SK-N-SH (cell line): ENCODE measurements around the gene TYROBP. TPM values are rescaled to one million over a fixed set of nuclear protein-coding genes. Genes with fewer than 3 reads are reported as not detected.

Experiments
- CTCF ChIA-PET: fragments of 300-600, 350-600 bp; formaldehyde crosslinking; extraction: SDS; loops from one replicate; lab custom pipeline; 2021; lab: Yijun Ruan, JAX
- POLR2A ChIA-PET: fragments of 350-600 bp; sonication (Branson Sonifier 250); formaldehyde crosslinking; extraction: SDS; loops from one replicate; lab custom pipeline; 2020; ENCODE audit warnings: antibody characterized with exemption, inconsistent platforms; lab: Yijun Ruan, JAX
- DNase-seq: peaks from one replicate; pipeline ENCODE4 v3.0.0; 2012
- H2AFZ ChIP-seq: fragments of 200-600 bp; sonication (generic); 2 replicates; pipeline ENCODE4 v1.8.1; 2016; ENCODE audit warnings: antibody characterized with exemption, mild to moderate bottlenecking, low read depth
- H3F3A ChIP-seq: fragments of 200-600 bp; sonication (generic); replicated peaks from 2 replicates; pipeline ENCODE3; 2016; ENCODE audit warnings: antibody characterized with exemption, mild to moderate bottlenecking; ENCODE audit not compliant: insufficient read depth
- H3K27ac ChIP-seq, 2 experiments: fragments of 200-500 bp in 1 of 2; fragments of 200-600 bp in 1 of 2; sonication (Bioruptor generic) in 1 of 2; sonication (generic), shearing (Covaris generic) in 1 of 2; 2 replicates each; pipeline versions ENCODE4 v1.5.1 to v1.6.1; 2014 to 2016; ENCODE audit warnings: low read depth in 2 of 2, inconsistent platforms in 1 of 2, low read length in 1 of 2, mild to moderate bottlenecking in 1 of 2, mixed read lengths in 1 of 2
- H3K27me3 ChIP-seq: fragments of 200-600 bp; sonication (generic), shearing (Covaris generic); 2 replicates; pipeline ENCODE4 v1.6.1; 2016; ENCODE audit warnings: mixed run types; ENCODE audit not compliant: insufficient read depth
- H3K36me3 ChIP-seq, 2 experiments: fragments of 200-500 bp in 1 of 2; fragments of 200-600 bp in 1 of 2; sonication (Bioruptor generic) in 1 of 2; sonication (generic) in 1 of 2; replicated peaks in 1 of 2; 2 replicates each; pipeline versions ENCODE3 to v1.5.1; 2014 to 2016; ENCODE audit warnings: low read length in 1 of 2, mild to moderate bottlenecking in 1 of 2; ENCODE audit not compliant: insufficient read depth in 2 of 2, control insufficient read depth in 1 of 2
- H3K4me1 ChIP-seq, 2 experiments: fragments of 200-500 bp in 1 of 2; fragments of 200-600 bp in 1 of 2; sonication (Bioruptor generic) in 1 of 2; sonication (generic), shearing (Covaris generic) in 1 of 2; 2 replicates each; pipeline versions ENCODE4 v1.5.1 to v1.6.1; 2014 to 2016; ENCODE audit warnings: low read depth in 1 of 2, low read length in 1 of 2, mixed run types in 1 of 2; ENCODE audit not compliant: insufficient read depth in 2 of 2, control insufficient read depth in 1 of 2
- H3K4me2 ChIP-seq: fragments of 200-600 bp; sonication (generic), shearing (Covaris generic); 2 replicates; pipeline ENCODE4 v1.6.1; 2017; ENCODE audit warnings: mixed run types
- H3K4me3 ChIP-seq, 2 experiments: fragments of 200-500 bp in 1 of 2; fragments of 200-600 bp in 1 of 2; sonication (Bioruptor generic) in 1 of 2; sonication (generic), shearing (Covaris generic) in 1 of 2; 2 replicates each; pipeline versions ENCODE4 v1.5.1 to v1.8.1; 2014 to 2016; ENCODE audit warnings: low read depth in 2 of 2, inconsistent platforms in 1 of 2, low read length in 1 of 2, mild to moderate bottlenecking in 1 of 2, mixed read lengths in 1 of 2, moderate library complexity in 1 of 2
- H3K79me2 ChIP-seq: fragments of 200-600 bp; sonication (generic); 2 replicates; pipeline ENCODE4 v1.8.1; 2017; ENCODE audit warnings: mild to moderate bottlenecking; ENCODE audit not compliant: insufficient read depth
- H3K9ac ChIP-seq: fragments of 200-600 bp; sonication (generic); 2 replicates; pipeline ENCODE4 v1.6.1; 2017; ENCODE audit warnings: mixed run types
- H3K9me2 ChIP-seq: fragments of 200-600 bp; sonication (generic); 2 replicates; pipeline ENCODE4 v1.6.1; 2017; ENCODE audit warnings: mixed run types
- H3K9me3 ChIP-seq: fragments of 200-600 bp; sonication (generic); 2 replicates; pipeline ENCODE4 v1.6.1; 2017; ENCODE audit warnings: mixed run types, mild to moderate bottlenecking, moderate library complexity
- H4K20me1 ChIP-seq: fragments of 200-600 bp; sonication (generic); 2 replicates; pipeline ENCODE4 v1.6.1; 2017; ENCODE audit warnings: mild to moderate bottlenecking, mixed run types; ENCODE audit not compliant: insufficient read depth
- ELF1 ChIP-seq: IDR thresholded peaks from 2 replicates; pipeline ENCODE4 v1.4.0; 2012
- EP300 ChIP-seq, 2 experiments: IDR thresholded peaks; 2 replicates each; pipeline versions ENCODE4 v1.4.0 to v1.6.1; 2012; ENCODE audit warnings: borderline replicate concordance in 1 of 2, low read depth in 1 of 2, low read length in 1 of 2
- EZH2phosphoT487 ChIP-seq: fragments of 200-600 bp; sonication (generic); IDR thresholded peaks from 2 replicates; pipeline ENCODE4 v1.6.1; 2017; ENCODE audit warnings: low read depth, mixed run types, mild to moderate bottlenecking, antibody characterized with exemption, moderate library complexity, borderline replicate concordance
- FOXJ3 ChIP-seq: sonication (generic); formaldehyde crosslinking; IDR thresholded peaks from 2 replicates; pipeline ENCODE4 v1.5.1; 2020; ENCODE audit warnings: mild to moderate bottlenecking, missing genetic modification reagents
- GABPA ChIP-seq: IDR thresholded peaks from 2 replicates; pipeline ENCODE4 v1.4.0; 2012; ENCODE audit warnings: low read depth, mild to moderate bottlenecking
- IRF3 ChIP-seq: fragments of 150-350 bp; IDR thresholded peaks from 2 replicates; pipeline ENCODE4 v1.6.1; 2016; ENCODE audit warnings: mild to moderate bottlenecking, low read depth, low read length
- MAX ChIP-seq: IDR thresholded peaks from 2 replicates; pipeline ENCODE4 v1.4.0; 2012; ENCODE audit warnings: low read depth
- MEF2A ChIP-seq: IDR thresholded peaks from 2 replicates; pipeline ENCODE4 v1.4.0; 2012; ENCODE audit warnings: low read depth, borderline replicate concordance
- MXI1 ChIP-seq: IDR thresholded peaks from 2 replicates; pipeline ENCODE4 v1.6.1; 2012; ENCODE audit warnings: mild to moderate bottlenecking, low read depth, low read length, improper control_type of control experiment
- NFIC ChIP-seq: IDR thresholded peaks from 2 replicates; pipeline ENCODE4 v1.4.0; 2012; ENCODE audit warnings: borderline replicate concordance
- PBX3 ChIP-seq: IDR thresholded peaks from 2 replicates; pipeline ENCODE4; 2012
- POLR2AphosphoS5 ChIP-seq: IDR thresholded peaks from 2 replicates; pipeline ENCODE4 v1.6.1; 2012; ENCODE audit warnings: low read depth, low read length
- RAD21 ChIP-seq: IDR thresholded peaks from 2 replicates; pipeline ENCODE4 v1.6.1; 2012; ENCODE audit warnings: mild to moderate bottlenecking, low read length
- RCOR1 ChIP-seq: fragments of 150-350 bp; IDR thresholded peaks from 2 replicates; pipeline ENCODE4 v1.6.1; 2017; ENCODE audit warnings: antibody characterized with exemption, low read length
- RFX5 ChIP-seq: IDR thresholded peaks from 2 replicates; pipeline ENCODE4 v1.6.1; 2012; ENCODE audit warnings: mild to moderate bottlenecking, improper control_type of control experiment, low read length
- RXRA ChIP-seq: IDR thresholded peaks from 2 replicates; pipeline ENCODE4 v1.4.0; 2012; ENCODE audit warnings: low read depth, mild to moderate bottlenecking, borderline replicate concordance
- SIN3A ChIP-seq: IDR thresholded peaks from 2 replicates; pipeline ENCODE4 v1.6.1; 2012; ENCODE audit warnings: low read depth, mild to moderate bottlenecking, low read length, moderate library complexity, borderline replicate concordance
- TAF1 ChIP-seq: IDR thresholded peaks from 2 replicates; pipeline ENCODE4 v1.6.1; 2012; ENCODE audit warnings: low read depth, mild to moderate bottlenecking, low read length, moderate library complexity, borderline replicate concordance
- USF2 ChIP-seq: fragments of 150-350 bp; IDR thresholded peaks from 2 replicates; pipeline ENCODE4 v1.6.1; 2017; ENCODE audit warnings: antibody characterized with exemption, low read length, low read depth, borderline replicate concordance
- YY1 ChIP-seq: IDR thresholded peaks from 2 replicates; pipeline ENCODE4 v1.4.0; 2012; ENCODE audit warnings: low read depth, mild to moderate bottlenecking
- ZBTB33 ChIP-seq: IDR thresholded peaks from 2 replicates; pipeline ENCODE4 v1.4.0; 2012; ENCODE audit warnings: low read depth, borderline replicate concordance
- WGBS: methylation state at CpG from one replicate; pipeline ENCODE4 v1.1.6; 2017; ENCODE audit warnings: low lambda C conversion rate; 5-methylcytosine and 5-hydroxymethylcytosine counted together
- polyA plus RNA-seq, 3 experiments: library from polyadenylated mRNA; depleted of rRNA; stranded (reverse); fragments of >200 nt; gene quantifications; 2 replicates each; pipeline ENCODE4 v1.2.3, GENCODE V29; 2012

The TYROBP gene
- polyA plus RNA-seq, 1 of the 3 experiments (the other 2 are of a cell fraction), result not detected

- TF ChIP-seq TAF1, result no peak
These were observed 20.9 kb downstream of the TYROBP start (continued) for GRCh38 chr19:35887197-35887596.

GRCh38 chr19:35885904-35886303 is 22.2 kb downstream of the TYROBP start:
- WGBS, result 97% methylated on average over 7 of the region's 8 CpGs
- no peak overlapping the region for H3K4me2 ChIP-seq
- DNase-seq, result no peak
- no peak overlapping the region for H3K9ac ChIP-seq
- no peaks in the 10 kb centered on the region for H3F3A ChIP-seq
- H2AFZ ChIP-seq, result no peak overlapping the region
- CTCF ChIA-PET, result interaction anchor here (0.7 to 6.3 kb wide), 2 partner anchors 12 to 46 kb away, joined by 3 to 57 read pairs; no protein-coding TSS in a partner anchor
- POLR2A ChIA-PET, result no interaction called here
- H3K36me3 ChIP-seq, result peaks cover 5 to 8% of the 10 kb centered on the region in 2 experiments
- H3K4me3 ChIP-seq, result no peak overlapping the region
- H3K27ac ChIP-seq, result no peak overlapping the region
- H3K9me3 ChIP-seq, result no peaks in the 10 kb centered on the region
- H3K9me2 ChIP-seq, result no peaks in the 10 kb centered on the region
- TF ChIP-seq RXRA, result no peak
- no peak for TF ChIP-seq RFX5
- TF ChIP-seq TAF1, result no peak
- no peak for TF ChIP-seq POLR2AphosphoS5
- TF ChIP-seq RAD21, result no peak
- TF ChIP-seq NFIC, result no peak
- no peak for TF ChIP-seq YY1
- no peak for TF ChIP-seq MEF2A
- no peak for TF ChIP-seq EP300 (IDR thresholded peaks at IDR 0.05; ENCODE audit: borderline replicate concordance in 1 of 2, low read depth in 1 of 2, low read length in 1 of 2)
- TF ChIP-seq SIN3A, result no peak
- no peak for TF ChIP-seq ZBTB33
- no peak for TF ChIP-seq ELF1
- TF ChIP-seq MXI1, result no peak
- no peak for TF ChIP-seq FOXJ3 (CRISPR knock-in tag)
- H4K20me1 ChIP-seq, result 0 out of 2 replicates have a peak, but pooled peaks cover 5% of the 10 kb centered on the region
- H3K4me1 ChIP-seq, result no peaks in the 10 kb centered on the region
- H3K79me2 ChIP-seq, result no peaks in the 10 kb centered on the region
- no peaks in the 10 kb centered on the region for H3K27me3 ChIP-seq

GRCh38 chr19:35885225-35885738 is 22.8 kb downstream of the TYROBP start:
- H3K27ac ChIP-seq, result no peak overlapping the region
- no peaks in the 10 kb centered on the region for H3K79me2 ChIP-seq
- 95% methylated on average over 6 of the region's 6 CpGs for WGBS
- no peaks in the 10 kb centered on the region for H3K9me2 ChIP-seq
- no peak overlapping the region for H2AFZ ChIP-seq
- H3K9ac ChIP-seq, result no peak overlapping the region
- no peaks in the 10 kb centered on the region for H3F3A ChIP-seq
- H4K20me1 ChIP-seq, result 0 out of 2 replicates have a peak, but pooled peaks cover 5% of the 10 kb centered on the region
- no peak overlapping the region for H3K4me3 ChIP-seq
- H3K9me3 ChIP-seq, result no peaks in the 10 kb centered on the region
- H3K4me1 ChIP-seq, result no peaks in the 10 kb centered on the region
- peaks cover 5 to 8% of the 10 kb centered on the region in 2 experiments for H3K36me3 ChIP-seq
- no peak for DNase-seq
- no peaks in the 10 kb centered on the region for H3K27me3 ChIP-seq
- H3K4me2 ChIP-seq, result no peak overlapping the region
- CTCF ChIA-PET, result interaction anchor here (0.7 to 6.3 kb wide), 2 partner anchors 12 to 47 kb away, joined by 3 to 57 read pairs; no protein-coding TSS in a partner anchor
- POLR2A ChIA-PET, result interaction anchor here (1.5 kb wide), 1 partner anchor 15 kb away, joined by 5 read pairs; no protein-coding TSS in a partner anchor
- TF ChIP-seq EZH2phosphoT487, result no peak
- no peak for TF ChIP-seq POLR2AphosphoS5
- TF ChIP-seq MAX, result no peak
- TF ChIP-seq YY1, result no peak
- TF ChIP-seq GABPA, result no peak
- no peak for TF ChIP-seq USF2
- no peak for TF ChIP-seq RCOR1
- TF ChIP-seq TAF1, result no peak
- no peak for TF ChIP-seq PBX3
- no peak for TF ChIP-seq IRF3
- no peak for TF ChIP-seq NFIC
